H1 (cell line): ENCODE results near the gene SERPING1. TPM values are rescaled to one million over a fixed set of nuclear protein-coding genes. Genes with fewer than 3 reads are reported as not detected.

Experiments
- CTCF ChIA-PET: fragments of 300-600 bp; sonication (Branson Sonifier 250); formaldehyde crosslinking; loops from one replicate; lab custom pipeline; 2021; ENCODE audit not compliant: partially characterized antibody; lab: Charles Lee
- POLR2A ChIA-PET: fragments of 300-600 bp; sonication (Branson Sonifier 250); formaldehyde crosslinking; loops from one replicate; lab custom pipeline; 2021; ENCODE audit warnings: inconsistent platforms; ENCODE audit not compliant: partially characterized antibody; lab: Charles Lee
- DNase-seq, 2 experiments: peaks; one replicate each; pipeline versions ENCODE4 v3.0.0 to v3.0.0-alpha.2; 2010 to 2022; ENCODE audit warnings: low spot score in 2 of 2, low read depth in 1 of 2, mixed read lengths in 1 of 2
- FAIRE-seq: peaks from 2 replicates; lab custom pipeline; 2011; peaks lifted over from hg19 to GRCh38; lab: Jason Lieb, UNC
- H2AFZ ChIP-seq: 2 replicates; pipeline ENCODE4 v1.8.1; 2012; ENCODE audit warnings: low read length, inconsistent platforms
- H2AK5ac ChIP-seq: 2 replicates; pipeline ENCODE4 v1.6.1; 2013; ENCODE audit warnings: low read depth, low read length
- H2BK120ac ChIP-seq: replicated peaks from 2 replicates; pipeline ENCODE3; 2013; ENCODE audit warnings: low read depth, low read length, inconsistent platforms
- H2BK12ac ChIP-seq: 2 replicates; pipeline ENCODE4 v1.6.1; 2013; ENCODE audit warnings: low read depth, low read length
- H2BK15ac ChIP-seq: 2 replicates; pipeline ENCODE4 v1.6.1; 2013; ENCODE audit warnings: low read length
- H2BK20ac ChIP-seq: 2 replicates; pipeline ENCODE4 v1.6.1; 2013; ENCODE audit warnings: low read length
- H2BK5ac ChIP-seq: 2 replicates; pipeline ENCODE4 v1.6.1; 2013; ENCODE audit warnings: low read depth, low read length
- H3K14ac ChIP-seq: 2 replicates; pipeline ENCODE4 v1.6.1; 2013; ENCODE audit warnings: inconsistent platforms; ENCODE audit not compliant: insufficient read length
- H3K18ac ChIP-seq: 2 replicates; pipeline ENCODE4 v1.6.1; 2013; ENCODE audit warnings: low read length; ENCODE audit errors: extremely low read depth
- H3K23ac ChIP-seq: 2 replicates; pipeline ENCODE4 v1.6.1; 2013; ENCODE audit warnings: inconsistent platforms; ENCODE audit not compliant: insufficient read length
- H3K23me2 ChIP-seq: 2 replicates; pipeline ENCODE4 v1.6.1; 2013; ENCODE audit warnings: low read depth, low read length
- H3K27ac ChIP-seq: 2 replicates; pipeline ENCODE4 v1.6.1; 2011; ENCODE audit warnings: low read depth, low read length, inconsistent platforms
- H3K27me3 ChIP-seq, 4 experiments: replicated peaks in 1 of 4; 1 replicate in 1 of 4; 2 replicates in 3 of 4; pipeline versions ENCODE4 v1.6.1 to v1.8.1; 2011 to 2013; ENCODE audit warnings: low read length in 3 of 4, mild to moderate bottlenecking in 3 of 4, inconsistent platforms in 2 of 4, mixed read lengths in 2 of 4, moderate library complexity in 1 of 4; ENCODE audit not compliant: control insufficient read depth in 3 of 4, insufficient read depth in 3 of 4; ENCODE audit errors: extremely low read depth in 1 of 4
- H3K36me3 ChIP-seq, 4 experiments: 2 replicates each; pipeline versions ENCODE4 v1.6.1 to v1.8.1; 2011 to 2013; ENCODE audit warnings: mild to moderate bottlenecking in 4 of 4, low read length in 3 of 4, moderate library complexity in 2 of 4, control low read depth in 1 of 4, inconsistent platforms in 1 of 4; ENCODE audit not compliant: insufficient read depth in 4 of 4, control insufficient read depth in 2 of 4
- H3K4ac ChIP-seq: replicated peaks from 2 replicates; pipeline ENCODE3; 2013; ENCODE audit warnings: low read length, low read depth, mixed read lengths, inconsistent platforms; ENCODE audit not compliant: insufficient read length
- H3K4me1 ChIP-seq, 4 experiments: replicated peaks in 1 of 4; 1 replicate in 1 of 4; 2 replicates in 3 of 4; pipeline versions ENCODE4 v1.6.1 to v1.8.1; 2011 to 2013; ENCODE audit warnings: low read length in 3 of 4, inconsistent platforms in 2 of 4, mixed read lengths in 1 of 4; ENCODE audit not compliant: insufficient read depth in 4 of 4, control insufficient read depth in 3 of 4
- H3K4me2 ChIP-seq, 2 experiments: 2 replicates each; pipeline versions ENCODE4 v1.6.1 to v1.8.1; 2011 to 2013; ENCODE audit warnings: low read depth in 2 of 2, low read length in 2 of 2, control low read depth in 1 of 2, inconsistent platforms in 1 of 2, mild to moderate bottlenecking in 1 of 2; ENCODE audit not compliant: insufficient read depth in 1 of 2
- H3K4me3 ChIP-seq, 4 experiments: fragments of 200-600, 300-600 bp in 1 of 4; sonication (generic), shearing (Covaris generic), sonication (Bioruptor Twin) in 1 of 4; 2 replicates each; pipeline versions ENCODE4 v1.5.1 to v1.8.1; 2011 to 2016; ENCODE audit warnings: low read length in 4 of 4, low read depth in 3 of 4, control low read depth in 2 of 4, inconsistent platforms in 2 of 4, mild to moderate bottlenecking in 2 of 4, mixed read lengths in 1 of 4, moderate library complexity in 1 of 4; ENCODE audit not compliant: insufficient read depth in 2 of 4; ENCODE audit errors: extremely low read depth in 1 of 4
- H3K56ac ChIP-seq: replicated peaks from 2 replicates; pipeline ENCODE3; 2013; ENCODE audit warnings: low read depth, mild to moderate bottlenecking, mixed read lengths, low read length, inconsistent platforms; ENCODE audit not compliant: insufficient read length
- H3K79me1 ChIP-seq: 2 replicates; pipeline ENCODE4 v1.6.1; 2013; ENCODE audit warnings: low read depth, low read length, control low read depth
- H3K79me2 ChIP-seq, 2 experiments: 2 replicates each; pipeline versions ENCODE4 v1.6.1 to v1.8.1; 2012 to 2013; ENCODE audit warnings: low read length in 2 of 2, mild to moderate bottlenecking in 2 of 2, inconsistent platforms in 1 of 2; ENCODE audit not compliant: insufficient read depth in 2 of 2, control insufficient read depth in 1 of 2
- H3K9ac ChIP-seq, 4 experiments: replicated peaks in 1 of 4; 1 replicate in 1 of 4; 2 replicates in 3 of 4; pipeline versions ENCODE4 v1.6.1 to v1.8.1; 2011 to 2013; ENCODE audit warnings: low read depth in 3 of 4, low read length in 3 of 4, control low read depth in 2 of 4, mild to moderate bottlenecking in 2 of 4, moderate library complexity in 2 of 4, inconsistent platforms in 1 of 4; ENCODE audit errors: extremely low read depth in 1 of 4
- H3K9me3 ChIP-seq, 2 experiments: 2 replicates each; pipeline versions ENCODE4 v1.6.1 to v1.8.1; 2012 to 2013; ENCODE audit warnings: mild to moderate bottlenecking in 2 of 2, moderate library complexity in 2 of 2, control low read depth in 1 of 2, inconsistent platforms in 1 of 2, low read depth in 1 of 2, low read length in 1 of 2, mixed read lengths in 1 of 2; ENCODE audit not compliant: insufficient read depth in 2 of 2
- H4K20me1 ChIP-seq, 2 experiments: replicated peaks in 1 of 2; 2 replicates each; pipeline versions ENCODE3 to v1.8.1; 2011 to 2013; ENCODE audit warnings: inconsistent platforms in 2 of 2, low read length in 2 of 2, mild to moderate bottlenecking in 1 of 2; ENCODE audit not compliant: insufficient read depth in 2 of 2, control insufficient read depth in 1 of 2
- H4K5ac ChIP-seq: 2 replicates; pipeline ENCODE4 v1.6.1; 2013; ENCODE audit warnings: low read length, low read depth, mixed read lengths, inconsistent platforms; ENCODE audit not compliant: insufficient read length
- H4K8ac ChIP-seq: 2 replicates; pipeline ENCODE4 v1.8.0; 2013; ENCODE audit warnings: mild to moderate bottlenecking, moderate library complexity, low read length, inconsistent platforms; ENCODE audit not compliant: insufficient read depth; ENCODE audit errors: extremely low read depth
- H4K91ac ChIP-seq: replicated peaks from 2 replicates; pipeline ENCODE3; 2013; ENCODE audit warnings: low read length, mixed read lengths, inconsistent platforms; ENCODE audit not compliant: insufficient read length
- CHD2 ChIP-seq: IDR thresholded peaks from 2 replicates; pipeline ENCODE4 v1.6.1; 2012; ENCODE audit warnings: low read length, improper control_type of control experiment
- FOSL1 ChIP-seq: IDR thresholded peaks from 2 replicates; pipeline ENCODE4 v1.6.1; 2011; ENCODE audit warnings: mild to moderate bottlenecking, low read depth, low read length, moderate library complexity; ENCODE audit not compliant: insufficient read depth
- JUND ChIP-seq: IDR thresholded peaks from 2 replicates; pipeline ENCODE4 v1.6.1; 2011; ENCODE audit warnings: mild to moderate bottlenecking, improper control_type of control experiment, low read length
- KDM5A ChIP-seq: fragments of 200-600 bp; IDR thresholded peaks from 2 replicates; pipeline ENCODE4 v1.7.1; 2012; ENCODE audit warnings: mild to moderate bottlenecking, low read length, inconsistent platforms, mixed read lengths
- PHF8 ChIP-seq: fragments of 200-600 bp; sonication (generic); conservative IDR thresholded peaks from 2 replicates; pipeline ENCODE4 v1.7.1; 2012; ENCODE audit warnings: low read depth, mild to moderate bottlenecking, inconsistent platforms, low read length, moderate library complexity
- RBBP5 ChIP-seq: IDR thresholded peaks from 2 replicates; pipeline ENCODE4 v1.7.1; 2012; ENCODE audit warnings: low read depth, mild to moderate bottlenecking, inconsistent platforms, low read length, moderate library complexity, borderline replicate concordance
- RFX5 ChIP-seq: IDR thresholded peaks from 2 replicates; pipeline ENCODE4 v1.6.1; 2011; ENCODE audit warnings: low read depth, low read length, improper control_type of control experiment, borderline replicate concordance
- RNF2 ChIP-seq: fragments of 200-900, 300-1000 bp; sonication (generic); IDR thresholded peaks from 2 replicates; pipeline ENCODE4 v1.7.1; 2016; ENCODE audit warnings: borderline replicate concordance, low read depth, mild to moderate bottlenecking, antibody characterized with exemption, low read length; ENCODE audit not compliant: poor library complexity, severe bottlenecking; ENCODE audit errors: missing control alignments
- SAP30 ChIP-seq: fragments of 300-600 bp; sonication (generic); IDR thresholded peaks from 2 replicates; pipeline ENCODE4 v1.7.1; 2012; ENCODE audit warnings: low read length, moderate library complexity, mild to moderate bottlenecking, inconsistent platforms; ENCODE audit not compliant: insufficient read depth, insufficient replicate concordance
- SP1 ChIP-seq: IDR thresholded peaks from 2 replicates; pipeline ENCODE4 v1.6.1; 2011; ENCODE audit warnings: low read depth, low read length
- TAF1 ChIP-seq: IDR thresholded peaks from 2 replicates; pipeline ENCODE4 v1.6.1; 2011; ENCODE audit warnings: mild to moderate bottlenecking, low read depth, low read length
- WGBS, 2 experiments: shearing (Covaris generic) in 1 of 2; methylation state at CpG; one replicate each; pipeline versions ENCODE4 v1.1.6 to v1.1.7; 2013 to 2015; ENCODE audit warnings: low lambda C conversion rate in 2 of 2, mixed read lengths in 2 of 2, inconsistent platforms in 1 of 2, low coverage in 1 of 2, missing lambda C conversion rate in 1 of 2; ENCODE audit not compliant: insufficient replicate concordance in 2 of 2, insufficient coverage in 1 of 2, insufficient read length in 1 of 2; ENCODE audit errors: extremely low coverage in 1 of 2, missing lambda C conversion rate in 1 of 2; 5-methylcytosine and 5-hydroxymethylcytosine counted together
- polyA plus RNA-seq, 7 experiments: library from polyadenylated mRNA; depleted of rRNA in 3 of 7; stranded (reverse) in 5 of 7; unstranded in 2 of 7; fragments of >200 nt in 5 of 7; fragments of 200-250 nt in 2 of 7; gene quantifications; 1 replicate in 5 of 7; 2 replicates in 1 of 7; 4 replicates in 1 of 7; pipeline versions ENCODE4 v1.2.1 to v1.2.3, GENCODE V29; 2011 to 2013; ENCODE audit warnings: missing spikeins in 2 of 7, mixed read lengths in 2 of 7
- total RNA-seq: library from RNA; stranded (reverse); fragmentation: NEBNext Ultra II Directional; extraction: Animal tissue kit (Norgen Biotek cat#: 25700); gene quantifications from 2 replicates; pipeline ENCODE4 v1.2.1, GENCODE V29; 2021

The SERPING1 gene
- total and polyA plus RNA-seq, 2 of the 8 experiments (the other 6 are each of a cell fraction or from before 2014, with no cell fraction given) = 50.9 to 54.8 TPM

DNA sequence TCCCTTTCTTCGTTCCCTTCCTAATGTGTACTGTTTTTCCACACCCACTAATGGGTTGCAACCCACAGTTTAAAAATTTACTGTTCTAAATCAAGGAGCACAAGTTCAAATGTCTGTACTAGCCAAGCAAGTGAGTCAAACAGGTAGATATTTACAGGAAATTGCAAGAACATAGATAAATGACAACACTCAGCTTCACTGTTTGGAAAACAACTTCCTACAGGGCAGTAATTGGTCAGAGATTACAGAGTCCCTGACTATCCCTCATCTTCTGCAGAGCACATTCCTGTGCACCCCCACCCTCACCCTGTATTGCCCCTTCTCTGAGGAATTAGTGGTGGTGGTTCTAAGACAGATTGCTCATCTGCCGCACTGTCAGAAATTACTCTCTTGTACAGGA lies 1.9 kb downstream of the SERPING1 start:
- H3K23me2 ChIP-seq = peaks cover 7% of the 10 kb centered on the region
- no peaks in the 10 kb centered on the region for H4K20me1 ChIP-seq
- peaks cover 7 to 17% (median 11%) of the 10 kb centered on the region in 4 experiments for H3K4me1 ChIP-seq
- no peak overlapping the region for H2BK15ac ChIP-seq
- H3K4me2 ChIP-seq = peak overlapping the region; percentile 76 to 91; a peak in 2 of 4 replicates
- no peak overlapping the region for H2AK5ac ChIP-seq
- ChIA-PET POLR2A (interaction anchor here (1.2 to 51.1 kb wide), 6 partner anchors 9 to 45 kb away, joined by 3 to 1546 read pairs (median 10); partner anchors contain the start of genes CLP1, UBE2L6 and YPEL4), CTCF (interaction anchor here (0.8 to 20.2 kb wide), 6 partner anchors 15 to 142 kb away, joined by 3 to 286 read pairs (median 4); partner anchors contain the start of gene UBE2L6)
- H3K79me2 ChIP-seq = no peaks in the 10 kb centered on the region; a peak in 3 of 4 replicates
- peak overlapping the region in 1 of 4 experiments; percentile 64; a peak in 3 of 8 replicates for H3K4me3 ChIP-seq
- no peak overlapping the region for H2BK20ac ChIP-seq
- H4K5ac ChIP-seq = no peak overlapping the region
- no peak overlapping the region for H3K56ac ChIP-seq
- H4K91ac ChIP-seq = no peak overlapping the region
- no peak overlapping the region for H2AFZ ChIP-seq
- H2BK12ac ChIP-seq = no peak overlapping the region
- no peak overlapping the region for H2BK120ac ChIP-seq
- no peak overlapping the region for H3K23ac ChIP-seq
- no peak overlapping the region for H3K18ac ChIP-seq
- 76% methylated on average over 2 of the region's 2 CpGs; no CpG with 5 or more reads in 1 of the 2 experiments for WGBS, 2 experiments
- H3K79me1 ChIP-seq = no peaks in the 10 kb centered on the region
- DNase-seq = no peak
- no peaks in the 10 kb centered on the region for H3K9me3 ChIP-seq
- H3K14ac ChIP-seq = no peak overlapping the region
- H3K4ac ChIP-seq = no peak overlapping the region
- H3K27ac ChIP-seq = no peak overlapping the region
- H2BK5ac ChIP-seq = no peak overlapping the region
- FAIRE-seq = no peak
- H3K27me3 ChIP-seq = no peaks in the 10 kb centered on the region
- peaks cover 0 to 2% (median 0%) of the 10 kb centered on the region in 4 experiments; a peak in 1 of 8 replicates for H3K36me3 ChIP-seq
- H4K8ac ChIP-seq = no peak overlapping the region
- H3K9ac ChIP-seq = no peak overlapping the region
- TF ChIP-seq RBBP5 (no peak), RNF2 (no peak), RFX5 (no peak), PHF8 (no peak), KDM5A (no peak), CHD2 (no peak), FOSL1 (no peak), JUND (no peak), SP1 (no peak), TAF1 (no peak), SAP30 (no peak)
